ENCODE data around the gene PIWIL4.
"Not testable (repeated sequence)": the region's sequence is repeated elsewhere in the genome, so short reads cannot be mapped to it uniquely, and the experiment has no call there.

The PIWIL4 gene

DNA sequence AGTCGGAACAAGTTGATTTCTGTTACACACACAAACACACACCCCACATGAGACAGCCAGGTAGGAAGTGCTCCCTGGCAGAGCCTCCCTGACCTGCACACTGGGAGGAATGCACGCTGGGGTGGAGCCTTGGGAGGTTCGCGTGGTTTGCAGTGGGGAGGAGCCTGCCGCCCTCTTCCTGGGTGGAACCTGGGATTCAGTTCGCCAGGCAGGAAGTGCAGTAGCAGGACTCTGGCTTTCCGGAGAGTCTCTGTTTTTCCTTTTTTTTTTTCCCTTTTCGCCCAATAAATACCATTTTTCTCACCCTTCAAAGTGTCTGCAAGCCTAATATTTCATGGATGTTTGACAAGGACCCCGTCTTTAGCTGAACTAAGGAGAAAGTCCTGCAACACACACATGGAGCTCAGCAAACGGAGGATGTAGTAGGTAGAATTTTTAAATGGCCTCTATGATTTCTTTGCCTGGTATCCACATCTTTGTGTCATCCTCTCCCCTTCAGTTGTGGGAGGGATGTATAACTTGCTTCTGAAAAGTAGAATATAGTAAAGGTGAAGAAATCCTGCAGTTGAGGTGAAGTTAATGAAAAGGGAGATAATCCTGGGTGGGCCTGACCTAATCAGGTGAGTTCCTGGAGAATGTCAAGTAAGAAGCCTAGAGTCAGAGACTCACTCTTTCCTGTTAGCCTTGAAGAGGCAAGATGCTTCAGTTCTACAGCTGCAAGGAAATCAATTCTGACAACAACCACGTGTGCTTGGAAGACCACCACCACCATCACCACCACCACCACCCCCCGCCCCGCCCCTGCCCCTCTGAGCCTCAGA is 72.9 kb downstream of the PIWIL4 start:
- DNase-seq, result no peak

DNA sequence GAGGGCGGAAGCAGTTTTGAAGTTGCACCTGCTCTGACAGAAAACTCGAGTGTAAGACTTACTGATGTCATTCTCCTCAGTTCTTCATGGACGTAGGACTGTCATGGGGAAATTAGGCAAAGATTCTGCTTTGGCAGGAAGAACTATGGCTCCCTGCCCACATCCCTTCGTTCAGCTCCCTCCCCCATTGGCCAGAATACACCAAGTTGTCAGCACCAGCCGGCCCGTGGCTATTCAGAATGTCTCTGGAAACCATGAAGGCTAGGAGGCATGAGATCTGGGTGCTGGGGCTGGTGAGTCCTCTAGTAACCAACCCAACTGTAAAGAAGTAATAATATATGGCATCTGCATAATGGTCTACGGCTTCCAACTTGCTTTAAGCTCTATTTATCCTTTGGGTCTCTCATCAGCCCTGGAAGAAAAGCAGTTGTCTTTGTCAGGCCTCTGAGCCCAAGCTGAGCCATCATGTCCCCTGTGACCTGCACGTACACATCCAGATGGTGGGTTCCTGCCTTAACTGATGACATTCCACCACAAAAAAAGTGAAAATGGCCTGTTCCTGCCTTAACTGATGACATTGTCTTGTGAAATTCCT is 74.1 kb downstream of the PIWIL4 start:
- DNase-seq, result no peak

GRCh38 chr11:94643186-94643585 is 76.0 kb downstream of the PIWIL4 start:
- DNase-seq, result not testable (repeated sequence)

DNA sequence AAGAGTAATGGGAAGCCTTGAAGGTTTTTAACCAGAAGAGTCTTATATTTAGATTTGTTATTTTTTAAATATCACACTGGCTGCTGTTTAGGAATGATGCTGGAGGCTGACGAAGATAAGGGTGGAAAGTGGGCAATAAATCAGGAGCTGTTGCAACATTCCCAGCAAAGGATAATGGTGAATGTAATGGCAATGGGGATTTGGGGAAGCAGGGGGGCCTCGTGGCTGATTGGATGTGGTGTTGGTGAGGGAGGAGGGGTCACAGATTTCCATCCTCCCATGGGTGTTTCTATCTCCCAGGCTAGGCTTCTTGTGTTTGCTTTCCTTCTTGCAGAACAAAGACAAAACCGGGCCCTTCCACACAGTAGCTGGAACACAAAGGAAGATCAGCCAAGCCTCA is 80.8 kb downstream of the PIWIL4 start:
- DNase-seq, result no peak

GRCh38 chr11:94648789-94649188 is 81.6 kb downstream of the PIWIL4 start:
- DNase-seq, result no peak

DNA sequence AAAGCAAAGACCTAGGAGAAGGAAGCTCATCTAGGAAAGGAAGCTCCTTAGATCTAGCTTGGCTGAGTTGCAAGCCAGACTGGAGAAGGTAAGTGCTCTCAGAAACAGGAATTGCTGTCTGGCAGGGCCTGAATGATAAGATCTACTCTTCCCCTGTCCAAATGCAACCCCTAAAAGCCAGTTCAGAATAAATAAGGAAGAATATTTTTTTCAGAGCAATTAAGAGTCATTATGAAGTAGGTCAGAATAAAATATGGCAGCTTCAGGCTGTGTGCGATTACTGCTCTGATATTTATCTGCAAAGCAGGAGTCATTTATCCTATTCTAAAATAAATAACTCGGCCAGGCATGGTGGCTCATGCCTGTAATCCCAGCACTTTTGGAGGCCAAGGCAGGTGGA is 82.1 kb downstream of the PIWIL4 start:
- DNase-seq, result no peak

DNA sequence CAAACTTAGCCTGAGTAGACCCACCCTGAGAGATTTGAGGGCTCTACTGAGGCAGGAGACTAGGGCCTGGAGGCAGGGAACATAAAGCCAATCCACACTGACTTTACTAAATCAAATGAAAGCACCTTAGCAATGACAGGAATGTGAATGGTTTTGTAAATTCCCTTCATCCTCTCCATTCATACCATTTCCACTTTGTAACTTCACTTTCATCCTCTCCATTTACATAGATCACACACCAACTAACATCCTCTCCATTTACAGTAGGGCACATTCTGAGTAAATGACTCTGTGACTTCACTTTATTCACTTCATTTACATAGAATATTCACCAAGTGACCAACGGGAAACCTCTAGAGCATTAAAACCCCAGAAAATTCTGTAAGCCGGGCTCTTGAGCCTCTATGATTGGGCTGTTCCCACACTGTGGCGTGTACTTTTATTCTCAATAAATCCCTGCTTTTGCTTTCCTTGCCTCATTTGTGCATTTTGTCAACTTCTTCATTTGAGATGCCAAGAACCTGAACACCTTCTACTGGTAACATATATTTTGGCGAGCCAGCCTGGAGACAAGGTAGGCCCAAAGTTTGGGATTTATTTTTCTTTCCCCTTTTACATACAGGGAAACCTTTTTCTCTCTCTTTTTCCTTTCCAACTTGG is 82.9 kb downstream of the PIWIL4 start:
- DNase-seq, result no peak

DNA sequence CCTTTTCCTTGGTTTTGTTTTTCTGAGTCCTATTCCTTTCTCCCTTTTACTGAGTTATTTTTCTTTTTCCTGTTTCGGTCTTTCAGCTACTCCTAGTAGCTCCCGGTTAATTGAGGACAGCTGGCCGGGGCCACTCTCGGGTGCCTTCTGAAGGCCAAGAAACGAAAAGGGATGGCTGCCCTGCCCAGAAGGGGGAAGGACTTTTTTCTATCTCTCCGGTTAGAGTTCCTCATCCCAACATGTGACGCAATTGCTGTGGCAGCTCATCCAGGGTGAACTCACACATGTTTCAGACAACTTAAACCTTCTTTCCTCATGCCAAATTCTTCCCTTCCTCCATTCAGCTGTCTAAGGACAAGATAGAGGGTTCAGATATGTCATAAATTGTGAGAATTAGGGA is 83.6 kb downstream of the PIWIL4 start:
- DNase-seq, result no peak

- DNase-seq, result no peak
These were observed 85.6 kb downstream of the PIWIL4 start for GRCh38 chr11:94652735-94653284.

GRCh38 chr11:94653561-94653960 is 86.4 kb downstream of the PIWIL4 start:
- DNase-seq, result no peak

- no peak for DNase-seq
These were observed 87.0 kb downstream of the PIWIL4 start for GRCh38 chr11:94654201-94654600.

DNA sequence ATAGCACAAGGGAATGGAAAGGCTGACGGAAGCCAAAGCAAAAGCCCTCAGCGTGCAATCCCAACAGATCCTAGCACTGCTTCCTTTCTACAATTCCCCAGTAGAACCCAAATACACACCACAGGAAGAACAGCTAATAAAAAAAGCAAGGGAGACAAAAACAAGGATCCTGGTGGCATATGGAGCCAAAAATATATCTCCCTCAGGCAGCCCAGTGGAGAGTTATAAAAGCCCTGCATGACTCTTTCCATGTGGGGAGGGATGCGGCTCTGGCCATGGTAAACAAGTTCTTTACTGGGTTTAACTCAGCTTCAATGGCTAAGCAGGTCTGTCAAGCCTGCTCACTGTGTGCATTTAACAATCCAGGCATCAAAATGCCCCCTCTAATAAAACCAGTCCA is 88.1 kb downstream of the PIWIL4 start:
- DNase-seq, result no peak

DNA sequence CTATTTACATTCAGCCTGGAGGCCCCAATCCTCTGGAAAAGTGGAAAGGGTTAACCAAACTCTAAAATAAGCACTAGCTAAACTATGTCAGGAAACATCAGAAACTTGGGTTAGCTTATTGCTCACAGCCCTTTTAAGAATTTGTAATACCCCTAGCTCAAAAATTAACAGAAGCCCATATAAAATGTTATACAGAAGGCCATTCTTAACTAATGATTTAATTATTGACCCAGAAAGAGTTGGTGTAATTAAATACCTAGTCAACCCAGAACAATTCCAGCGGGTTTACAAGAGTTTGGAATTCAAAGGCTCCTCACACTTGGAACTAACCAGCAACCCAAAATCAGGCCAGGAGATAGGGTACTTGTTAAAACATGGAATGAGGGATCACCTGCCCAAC is 88.8 kb downstream of the PIWIL4 start:
- DNase-seq, result no peak

DNA sequence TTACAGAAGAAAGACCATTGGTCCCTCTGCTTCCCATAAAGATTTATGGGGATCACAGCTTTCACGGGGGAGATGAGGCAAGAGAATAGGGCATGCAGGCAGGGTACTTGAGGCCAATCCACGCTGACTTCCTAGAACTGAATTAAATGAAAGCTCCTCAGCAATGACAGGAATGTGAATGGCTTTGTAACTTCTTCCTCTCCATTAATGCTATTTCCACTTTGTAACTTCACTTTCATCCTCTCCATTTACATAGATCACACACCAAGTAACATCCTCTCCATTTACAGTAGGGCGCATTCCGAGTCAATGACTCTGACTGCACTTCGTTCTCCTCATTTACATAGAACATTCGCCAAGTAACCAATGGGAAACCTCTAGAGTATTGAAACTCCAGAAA is 89.8 kb downstream of the PIWIL4 start:
- DNase-seq, result no peak

DNA sequence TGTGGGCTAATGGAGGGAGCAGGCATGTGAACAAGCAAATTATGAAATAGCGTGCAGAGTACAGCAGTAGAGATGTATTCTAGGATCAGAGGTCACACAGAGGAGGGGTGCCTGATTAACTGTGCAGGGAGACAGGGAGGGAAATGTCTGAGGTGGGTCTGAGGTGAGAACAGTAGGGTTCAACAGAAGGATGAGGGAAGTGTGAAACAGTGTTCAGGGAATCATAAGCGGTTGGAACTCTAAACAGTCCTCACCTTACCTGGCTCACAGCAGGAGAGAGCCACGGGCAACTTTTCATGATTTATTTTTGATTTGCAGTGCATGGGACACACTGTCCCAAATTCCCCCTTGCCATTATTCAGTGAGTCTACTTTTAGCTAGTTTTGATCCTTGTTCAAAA is 90.5 kb downstream of the PIWIL4 start:
- no peak for DNase-seq

DNA sequence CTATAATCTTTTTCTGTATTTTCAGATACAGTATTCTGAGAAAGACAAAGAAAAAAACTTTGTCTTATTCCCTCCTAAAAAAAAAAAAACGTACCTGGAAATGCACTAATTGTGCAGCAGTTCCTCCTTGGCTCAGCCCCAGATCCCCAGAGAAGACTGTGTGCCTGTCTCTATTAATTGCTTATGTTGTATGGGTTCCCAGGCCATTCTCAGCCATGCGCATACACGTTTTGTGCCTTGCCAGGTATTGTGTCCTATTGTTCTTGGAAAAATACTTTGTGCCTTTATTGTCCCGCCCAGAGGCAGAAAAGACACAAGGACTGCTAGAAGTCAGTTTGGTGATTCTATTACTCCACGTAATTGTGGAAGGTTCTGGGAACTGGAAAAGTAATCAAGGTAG is 91.2 kb downstream of the PIWIL4 start:
- DNase-seq, result no peak

DNA sequence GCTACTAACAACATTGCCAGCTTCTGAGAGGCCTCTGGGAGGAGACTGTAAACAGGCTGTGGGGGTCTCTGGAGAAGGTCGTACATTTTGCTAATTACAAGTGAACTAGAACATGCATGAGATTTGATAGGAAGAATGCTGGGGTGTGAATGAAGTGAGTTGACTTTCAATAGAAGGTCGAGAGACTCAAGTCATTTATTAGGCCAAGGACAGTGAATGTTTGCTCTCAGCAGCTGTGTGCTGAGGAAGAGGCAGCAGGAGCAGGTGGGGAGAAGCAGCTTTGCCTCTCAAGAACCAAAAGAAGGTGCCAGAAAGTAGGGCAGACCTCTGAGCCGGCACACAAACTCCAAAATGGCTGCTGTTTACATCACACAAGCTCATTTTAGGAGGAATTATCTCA is 91.7 kb downstream of the PIWIL4 start:
- DNase-seq, result no peak

- no peak for DNase-seq
These were observed 94.3 kb downstream of the PIWIL4 start for GRCh38 chr11:94661444-94661843.

- DNase-seq, result no peak
These were observed 95.1 kb downstream of the PIWIL4 start for GRCh38 chr11:94662065-94662779.

- DNase-seq, result no peak
These were observed 95.8 kb downstream of the PIWIL4 start for GRCh38 chr11:94662846-94663390.

- no peak for DNase-seq
These were observed 97.2 kb downstream of the PIWIL4 start for GRCh38 chr11:94664346-94664745.

DNA sequence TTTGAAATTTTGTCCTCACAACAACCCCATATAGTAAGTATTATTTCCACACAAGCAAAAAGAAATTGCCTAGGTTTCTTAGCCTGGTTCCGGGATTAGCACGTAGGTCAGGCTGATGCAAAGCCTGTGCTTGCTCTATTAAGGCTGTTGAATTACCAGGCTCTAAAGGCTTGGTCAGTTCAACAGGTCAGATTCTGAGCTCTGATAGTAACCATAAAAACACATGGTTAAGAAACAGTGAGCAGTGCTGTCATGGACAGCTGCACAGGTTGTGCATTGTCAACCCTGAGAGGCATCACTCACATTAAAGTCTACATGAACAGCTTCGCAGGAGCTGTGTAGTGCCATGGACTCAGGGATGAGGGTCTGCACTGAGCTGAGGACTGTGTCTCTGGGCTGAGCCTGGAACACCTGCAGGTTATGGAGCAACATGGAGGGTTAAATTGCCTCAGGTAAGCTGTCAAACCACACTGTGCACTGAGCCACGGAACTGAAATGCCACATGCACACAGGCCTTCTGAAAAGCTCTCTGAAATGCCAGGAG is 98.0 kb downstream of the PIWIL4 start:
- DNase-seq, result no peak
